ENCODE measurements around the gene MASP1. TPM values are rescaled to one million over a fixed set of nuclear protein-coding genes. Genes with fewer than 3 reads are reported as not detected.

Gene MASP1
- total RNA-seq, 1 experiment from 2014 or later: 1.0 TPM

GRCh38 chr3:187196573-187197334, 94.8 kb downstream of the MASP1 start:
- H2BK12ac ChIP-seq (ENCODE audit: insufficient read length, low read depth, low read length): no peak overlapping the region
- H3K4me3 Mint-ChIP-seq: no peak overlapping the region
- no peaks in the 10 kb centered on the region for H4K20me1 ChIP-seq (ENCODE audit: control insufficient read depth, insufficient read depth, insufficient read length)
- H3K27me3 ChIP-seq (ENCODE audit: insufficient read depth, low read length): no peaks in the 10 kb centered on the region
- H3K14ac ChIP-seq (ENCODE audit: insufficient read depth, low read length): no peak overlapping the region
- H2BK120ac ChIP-seq (ENCODE audit: low read depth, low read length, poor library complexity, severe bottlenecking): no peak overlapping the region
- H2BK20ac ChIP-seq (ENCODE audit: low read depth, low read length, poor library complexity, severe bottlenecking): no peak overlapping the region
- no peak overlapping the region for H3K9ac ChIP-seq (ENCODE audit: extremely low read depth, insufficient read length, low read length)
- no peak overlapping the region for H2AK5ac ChIP-seq (ENCODE audit: insufficient read length, low read length)
- no peak overlapping the region for H3K4me2 ChIP-seq (ENCODE audit: insufficient read depth, insufficient read length, low read length)
- no peaks in the 10 kb centered on the region for H3K9me3 ChIP-seq (ENCODE audit: control insufficient read depth, low read depth, low read length)
- H3K36me3 Mint-ChIP-seq (ENCODE audit: insufficient read depth in 1 of 3, low read depth in 3 of 3): peaks cover 0 to 5% (median 2%) of the 10 kb centered on the region in 3 experiments; a peak in 3 of 7 replicates
- no peak overlapping the region for H3K4ac ChIP-seq (ENCODE audit: low read depth, low read length)
- peak overlapping the region in 1 of 3 experiments; percentile 56; a peak in 1 of 7 replicates for H3K27ac Mint-ChIP-seq
- no peak overlapping the region for H3K23ac ChIP-seq (ENCODE audit: insufficient read length, low read depth, low read length)
- no peak overlapping the region for H2BK5ac ChIP-seq (ENCODE audit: insufficient read length, low read length)
- H3K79me2 ChIP-seq (ENCODE audit: insufficient read depth, low read length): no peaks in the 10 kb centered on the region
- no peak overlapping the region for H4K8ac ChIP-seq (replicated peaks; ENCODE audit: insufficient read length, low read depth, low read length)
- no peaks in the 10 kb centered on the region for H3K23me2 ChIP-seq (ENCODE audit: insufficient read length, low read depth, low read length, poor library complexity, severe bottlenecking)
- no peak overlapping the region for H2AFZ ChIP-seq (ENCODE audit: low read length)
- no peak overlapping the region for H3T11ph ChIP-seq (ENCODE audit: low read length)
- H2BK15ac ChIP-seq (ENCODE audit: low read depth, low read length): no peak overlapping the region
- H4K91ac ChIP-seq (ENCODE audit: insufficient read length, low read depth, low read length): no peak overlapping the region
- no peaks in the 10 kb centered on the region for H3K79me1 ChIP-seq (ENCODE audit: insufficient read depth, low read depth, low read length, poor library complexity, severe bottlenecking)
- peaks cover 3% of the 10 kb centered on the region; the same call in 1 of the 2 replicates for H3K4me1 ChIP-seq (ENCODE audit: insufficient read depth, low read length)
- peaks cover 7 to 15% of the 10 kb centered on the region in 2 experiments for H3K4me1 Mint-ChIP-seq
- no peak overlapping the region for H3K27ac ChIP-seq (ENCODE audit: insufficient read length, low read depth, low read length)
- H3K18ac ChIP-seq (ENCODE audit: insufficient read length, low read depth, low read length): no peak overlapping the region
- WGBS (ENCODE audit: extremely low coverage, insufficient read length, low lambda C conversion rate): no CpG with 5 or more reads among the region's 7 CpGs
- no peaks in the 10 kb centered on the region for H3K9me3 Mint-ChIP-seq
- H3K27me3 Mint-ChIP-seq (ENCODE audit: low read depth): peaks cover 2% of the 10 kb centered on the region
- no peak overlapping the region for H4K5ac ChIP-seq (ENCODE audit: insufficient read length, low read depth, low read length)
- DNase-seq: no peak
- H3K56ac ChIP-seq (ENCODE audit: insufficient read length, low read depth, low read length): no peak overlapping the region
- TF ChIP-seq CTCF (conservative IDR thresholded peaks at IDR 0.05): no peak

Measured in H9 (cell line).